Right hindlimb (tissue), 1 donor: ENCODE measurements around the gene PSMD8.
"Not testable (repeated sequence)": the region's sequence is repeated elsewhere in the genome, so short reads cannot be mapped to it uniquely, and the experiment has no call there.

ENCODE experiments used
- DNase-seq: peaks from one replicate; pipeline ENCODE4 v3.0.0-alpha.2; 2018

The PSMD8 gene

DNA sequence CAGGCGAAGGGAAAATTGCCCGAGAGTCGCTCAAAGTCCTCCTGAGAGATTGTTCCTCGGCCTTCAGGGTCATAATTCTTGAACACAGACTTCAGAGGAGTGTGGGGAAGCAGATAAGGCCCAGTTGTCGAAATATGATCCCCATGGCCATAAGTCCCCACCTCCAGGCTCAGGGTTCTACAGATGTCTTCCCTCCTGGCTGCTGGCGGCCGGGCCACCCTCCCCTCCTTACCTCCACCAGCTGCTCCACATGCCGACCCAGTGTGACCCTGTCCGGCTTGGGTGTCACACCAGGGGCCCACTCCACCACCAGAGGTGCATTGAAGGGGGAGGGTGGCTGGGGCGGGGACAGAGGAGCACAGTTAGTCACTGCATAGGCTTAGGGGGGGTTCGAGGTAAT lies 38.6 kb downstream of the PSMD8 start:
- DNase-seq = no peak

DNA sequence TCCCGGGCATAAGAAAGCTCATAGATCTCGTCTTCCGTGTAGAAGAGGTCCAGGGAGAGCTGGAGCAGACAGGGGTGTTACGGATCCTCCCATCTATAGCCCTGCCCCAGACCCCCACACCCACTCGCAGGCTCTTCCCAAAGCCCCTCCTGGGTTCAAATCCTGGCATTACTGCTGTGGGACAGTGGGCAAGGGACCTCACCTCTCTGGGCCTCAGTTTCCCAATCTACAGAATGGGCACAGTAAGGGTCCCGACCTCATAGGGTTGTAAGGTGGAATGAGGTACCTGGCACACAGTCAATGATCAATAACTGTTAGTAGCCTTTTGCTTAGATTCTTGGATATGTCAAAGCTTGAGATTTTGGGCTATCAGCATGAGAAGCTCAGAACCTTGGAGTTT lies 39.0 kb downstream of the PSMD8 start:
- no peak for DNase-seq

DNA sequence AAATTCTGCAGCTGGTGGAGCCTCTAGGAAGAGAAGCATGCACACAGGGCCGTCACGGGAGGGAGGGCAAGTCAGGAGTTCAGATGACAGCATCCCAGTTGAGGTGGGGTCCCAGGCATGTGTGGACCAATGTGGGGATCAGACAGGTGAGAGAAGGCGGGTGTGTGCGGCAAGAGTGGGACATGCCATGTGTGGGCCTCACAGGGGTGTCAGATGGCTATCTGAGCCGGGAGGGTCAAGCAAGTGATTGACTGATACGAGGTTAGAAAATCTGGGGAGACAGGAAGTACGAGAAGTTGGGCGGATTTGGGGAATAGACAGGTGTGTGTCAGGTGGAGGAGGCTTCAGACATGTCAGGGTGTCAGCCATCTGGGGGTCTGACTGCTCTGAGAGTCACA lies 42.8 kb downstream of the PSMD8 start:
- no peak for DNase-seq

DNA sequence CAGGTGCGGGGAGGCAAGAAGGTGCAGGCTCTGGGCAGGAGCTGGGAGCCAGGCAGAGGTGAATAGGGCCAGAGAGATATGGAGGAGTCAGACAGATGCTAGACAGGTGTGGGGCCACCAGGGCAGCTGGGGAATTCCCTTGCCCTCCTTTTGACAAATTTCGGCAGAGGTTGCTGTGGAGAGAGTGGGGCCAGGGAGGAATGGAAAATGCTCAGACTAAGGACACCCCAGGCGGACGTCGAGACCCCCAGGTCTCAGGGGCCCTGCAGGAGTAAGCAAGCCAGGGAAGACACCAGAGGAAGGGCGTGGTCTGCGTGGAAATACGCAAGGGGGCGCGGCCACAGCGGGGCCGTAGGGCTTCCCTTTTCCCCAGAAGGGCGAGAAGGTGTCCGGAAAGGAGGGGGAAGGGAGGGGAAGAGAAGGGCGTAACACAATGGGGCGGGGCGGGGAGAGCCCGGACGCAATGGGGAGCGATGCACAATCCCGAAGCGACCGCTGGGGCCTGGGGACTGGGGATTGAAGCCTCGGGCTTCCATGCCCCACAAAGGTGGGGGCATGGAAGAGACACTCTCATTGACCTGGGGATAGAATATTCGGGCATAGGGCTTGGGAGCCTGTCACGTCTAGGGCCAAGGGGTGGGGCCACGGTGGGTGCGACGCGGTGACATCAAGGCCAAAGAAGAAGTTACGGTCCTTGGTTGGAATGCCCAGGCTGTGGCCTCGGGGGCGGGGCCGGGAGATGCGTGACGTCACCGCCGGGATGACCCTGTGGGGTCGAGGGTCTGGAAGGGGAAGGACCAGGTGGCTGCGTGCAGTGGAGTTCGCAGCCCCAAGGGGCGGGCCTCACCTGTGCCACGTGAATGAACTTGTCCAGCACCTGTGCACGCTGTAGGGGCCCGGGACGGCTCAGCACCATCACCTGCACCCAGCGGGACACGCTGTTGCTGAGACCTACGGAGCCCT lies 43.5 kb downstream of the PSMD8 start:
- peak; percentile 38 for DNase-seq

DNA sequence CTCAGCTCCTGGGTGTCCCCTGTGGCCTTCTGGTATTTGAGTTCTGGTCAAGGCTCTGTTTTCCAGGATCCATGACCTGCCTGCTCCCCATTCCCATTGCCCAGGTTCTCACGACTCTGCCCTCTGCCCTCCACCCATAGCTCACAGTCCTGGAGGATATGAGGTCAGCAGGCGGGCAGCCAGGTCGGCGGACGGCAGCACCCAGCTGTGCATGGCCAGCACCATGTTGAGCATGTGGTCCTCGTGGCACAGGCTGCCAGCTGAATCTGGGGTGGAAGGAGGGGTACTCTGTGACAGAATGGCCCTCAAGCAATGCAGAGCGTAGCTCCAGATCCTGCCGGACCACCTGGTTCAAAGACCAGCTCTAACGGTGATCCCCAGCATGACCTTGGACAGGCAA lies 46.6 kb downstream of the PSMD8 start:
- DNase-seq = no peak

DNA sequence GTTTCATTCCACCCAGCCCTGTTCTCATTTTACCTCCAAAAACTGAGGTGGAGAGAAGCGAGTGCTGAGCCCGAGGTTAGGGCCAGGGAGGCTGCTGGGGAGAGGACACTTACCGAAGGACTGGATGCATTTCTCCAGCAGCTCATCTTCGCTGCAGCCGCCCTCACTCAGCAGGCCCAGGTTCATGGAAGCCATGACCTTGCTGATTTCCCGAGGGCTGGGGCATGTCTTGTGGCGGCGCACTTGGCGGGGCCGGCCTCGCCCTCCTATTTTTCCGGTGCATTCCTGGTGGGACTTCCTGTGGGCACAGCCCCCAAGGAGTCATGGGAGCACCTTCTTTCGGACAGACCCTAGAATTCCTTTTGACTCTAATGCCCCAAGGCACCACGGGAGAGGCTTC lies 47.5 kb downstream of the PSMD8 start:
- no peak for DNase-seq

DNA sequence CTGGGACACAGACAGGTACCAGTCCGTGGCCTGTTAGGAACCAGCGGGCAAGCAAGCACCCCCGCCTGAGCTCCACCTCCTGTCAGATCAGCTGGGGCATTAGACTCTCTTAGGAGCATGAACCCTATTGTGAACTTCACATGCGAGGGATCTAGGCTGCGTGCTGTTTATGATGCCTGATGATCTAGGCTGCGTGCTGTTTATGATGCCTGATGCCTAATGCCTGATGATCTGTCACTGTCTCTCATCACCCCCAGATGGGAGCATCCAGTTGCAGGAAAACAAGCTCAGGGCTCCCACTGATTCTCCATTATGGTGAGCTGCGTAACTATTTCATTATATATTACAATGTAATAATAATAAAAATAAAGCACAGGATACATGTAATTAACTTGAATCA lies 48.1 kb downstream of the PSMD8 start:
- no peak for DNase-seq

DNA sequence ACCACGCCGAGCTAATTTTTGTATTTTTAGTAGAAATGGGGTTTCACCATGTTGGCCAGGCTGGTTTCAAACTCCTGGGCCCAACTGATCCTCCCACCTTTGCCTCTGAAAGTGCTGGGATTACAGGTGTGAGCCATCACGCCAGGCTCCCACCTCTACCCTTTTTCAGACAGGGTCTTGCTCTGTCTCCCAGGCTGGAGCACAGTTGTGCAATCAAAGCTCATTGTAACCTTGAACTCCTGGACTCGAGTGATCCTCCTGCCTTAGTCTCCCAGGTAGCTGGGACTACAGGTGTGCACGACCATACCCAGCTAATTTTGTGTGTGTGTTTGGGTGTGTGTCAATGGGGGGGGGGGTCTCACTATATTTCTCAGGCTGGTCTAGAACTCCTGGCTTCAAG lies 49.9 kb downstream of the PSMD8 start:
- DNase-seq = no peak

DNA sequence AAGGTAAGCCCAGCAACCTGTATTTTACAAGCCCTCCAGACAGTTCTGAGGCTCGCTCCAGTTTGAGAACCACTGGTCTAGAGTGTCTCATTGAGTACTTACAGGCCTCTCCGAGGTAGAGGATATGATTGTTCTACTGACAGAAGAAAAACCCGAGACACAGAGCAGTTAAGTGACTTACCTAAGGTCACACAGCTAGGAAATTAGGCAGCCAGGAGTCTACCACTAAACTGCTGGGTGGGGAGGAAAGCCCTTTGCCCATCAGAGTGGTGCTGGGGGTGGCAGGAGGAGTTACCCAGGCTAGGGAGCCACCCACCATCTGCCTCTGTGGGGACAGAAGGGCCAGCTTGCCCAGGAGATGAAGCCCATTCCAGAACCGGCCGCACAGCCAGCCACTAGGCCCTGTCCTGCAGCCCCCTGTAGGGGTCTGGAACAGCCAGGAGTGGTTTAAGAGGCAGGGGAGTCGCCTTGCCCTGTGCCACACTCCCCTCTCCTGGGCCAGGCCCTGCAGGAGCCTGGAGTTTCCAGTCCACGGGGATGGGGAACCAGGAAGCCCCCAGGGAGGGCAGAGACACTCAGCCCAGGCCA lies 50.9 kb downstream of the PSMD8 start:
- DNase-seq = no peak

DNA sequence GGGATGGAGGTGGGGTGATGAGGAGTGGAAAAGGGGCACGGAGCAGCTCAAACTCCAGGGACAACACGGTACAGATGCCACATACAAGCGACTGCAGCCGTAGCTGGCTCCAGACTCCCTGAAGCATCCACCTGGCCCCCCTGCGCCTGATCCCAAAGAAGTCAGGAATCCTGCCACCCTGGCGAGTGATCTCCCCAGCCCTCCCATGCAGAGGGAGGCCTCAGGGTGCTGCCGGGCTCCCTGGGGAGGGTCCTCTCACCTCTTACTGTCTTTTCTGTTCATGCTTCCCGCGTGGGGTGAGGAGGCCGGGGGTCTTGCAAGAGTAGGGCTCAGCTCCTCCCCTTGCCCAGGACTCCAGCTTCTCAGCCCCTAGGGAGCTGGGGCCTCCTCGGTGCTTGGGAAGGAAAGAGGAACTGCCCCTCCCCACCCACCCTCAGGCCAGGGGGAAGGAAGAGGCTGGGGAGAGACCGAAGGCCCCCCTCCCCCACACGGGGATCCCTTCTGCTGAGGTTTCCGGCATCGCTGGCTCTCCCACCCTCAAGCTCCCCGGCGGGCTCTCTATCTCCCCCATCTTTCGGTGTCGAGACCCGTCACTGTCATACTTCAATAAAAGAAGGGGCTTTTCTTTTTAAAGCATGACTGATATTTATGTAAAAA lies 51.6 kb downstream of the PSMD8 start, which contains the start of gene RASGRP4:
Gene RASGRP4 (minus strand): TSS at position 410 of the 657 bp plus-strand sequence. CDS start 128 bp downstream, at position 282.
- DNase-seq = no peak

DNA sequence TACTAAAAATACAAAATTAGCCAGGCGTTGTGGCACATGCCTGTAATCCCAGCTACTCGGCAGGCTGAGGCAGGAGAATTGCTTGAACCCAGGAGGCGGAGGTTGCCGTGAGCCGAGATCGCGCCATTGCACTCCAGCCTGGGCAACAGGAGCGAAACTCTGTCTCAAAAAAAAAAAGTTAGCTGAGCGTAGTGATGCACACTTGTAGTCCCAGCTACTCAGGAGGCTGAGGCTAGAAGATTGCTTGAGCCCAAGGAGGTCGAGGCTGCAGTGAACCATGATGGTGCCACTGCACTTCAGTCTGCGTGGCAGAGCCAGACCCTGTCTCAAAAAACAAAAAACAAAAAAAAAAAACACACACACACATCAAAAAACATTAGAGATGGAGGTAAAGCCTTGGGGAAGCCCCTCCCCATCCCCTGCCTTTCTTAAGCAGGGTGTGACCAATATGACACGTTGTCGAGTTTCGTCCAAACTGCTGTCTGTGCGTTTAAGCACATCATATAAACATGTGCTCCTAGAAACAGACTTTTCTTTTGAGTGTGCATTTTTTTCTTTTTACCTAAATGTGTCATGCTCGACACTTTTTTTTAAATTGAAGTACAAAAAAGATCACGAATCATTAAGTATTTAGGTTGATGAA lies 52.8 kb downstream of the PSMD8 start:
- DNase-seq = not testable (repeated sequence)

DNA sequence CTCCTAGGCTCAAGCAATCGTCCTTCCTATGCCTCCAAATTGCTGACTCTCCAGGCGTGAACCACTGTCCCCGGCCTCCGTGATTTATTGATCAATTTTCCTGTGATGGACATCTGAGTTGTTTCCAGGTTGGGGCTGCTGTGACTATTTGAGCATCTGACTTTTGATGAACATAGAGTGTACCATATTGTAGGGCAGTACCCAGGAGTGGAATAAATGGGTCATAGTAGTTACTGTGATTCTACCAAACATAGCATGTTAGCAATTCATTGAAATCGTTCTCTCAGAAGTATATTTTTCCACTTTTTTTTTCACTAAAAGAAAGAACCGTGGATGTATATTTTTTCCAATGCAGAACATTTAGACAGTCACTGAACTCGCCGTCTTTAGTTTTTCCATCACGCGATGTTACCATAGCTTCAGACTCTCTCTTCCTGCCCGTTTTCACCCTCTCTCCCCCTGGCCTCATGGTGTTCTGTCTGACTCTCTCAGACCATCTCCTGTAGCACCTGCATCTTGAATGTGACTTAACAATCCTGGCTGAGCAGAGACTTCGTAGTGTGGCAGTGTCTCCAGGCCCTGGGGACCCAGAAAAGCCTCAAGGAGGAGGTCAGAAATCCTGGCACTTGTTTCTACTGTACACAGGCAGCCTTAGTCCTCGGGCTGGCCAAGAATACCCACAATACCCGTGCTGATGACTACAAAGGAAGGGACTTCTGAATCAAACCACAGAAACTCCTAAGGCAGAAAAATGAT lies 54.9 kb downstream of the PSMD8 start:
- DNase-seq = no peak

DNA sequence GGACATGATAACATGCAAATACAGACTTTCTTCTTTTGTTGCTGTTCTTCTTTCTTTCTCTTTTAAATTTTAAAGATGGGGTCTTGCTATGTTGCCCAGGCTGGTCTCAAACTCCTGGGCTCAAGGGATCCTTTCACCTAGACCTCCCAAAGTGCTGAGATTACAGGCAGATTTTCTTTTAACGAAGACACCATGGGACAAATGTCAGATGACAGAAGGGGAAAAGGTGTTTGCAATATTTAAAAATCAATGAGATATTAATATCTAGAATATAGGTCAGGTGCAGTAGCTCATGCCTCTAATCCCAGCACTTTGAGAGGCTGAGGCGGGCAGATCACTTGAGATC lies 55.4 kb downstream of the PSMD8 start:
- no peak for DNase-seq

DNA sequence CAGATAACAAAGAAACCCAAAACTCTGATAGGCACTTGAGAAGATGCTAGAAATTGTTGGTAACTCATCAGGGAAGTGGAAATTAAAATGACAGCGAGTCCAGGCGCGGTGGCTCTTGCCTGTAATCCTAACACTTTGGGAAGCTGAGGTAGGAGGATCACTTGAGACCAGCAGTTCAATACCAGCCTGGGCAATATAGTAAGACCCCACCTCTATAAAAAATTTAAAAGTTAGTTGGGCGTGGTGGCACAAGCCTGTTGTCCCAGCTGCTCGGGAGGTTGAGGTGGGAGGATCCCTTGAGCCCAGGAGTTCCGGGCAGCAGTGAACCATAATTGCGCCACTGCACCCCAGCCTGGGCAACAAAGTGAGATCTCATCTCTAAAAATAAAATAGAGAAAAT lies 56.6 kb downstream of the PSMD8 start:
- no peak for DNase-seq

DNA sequence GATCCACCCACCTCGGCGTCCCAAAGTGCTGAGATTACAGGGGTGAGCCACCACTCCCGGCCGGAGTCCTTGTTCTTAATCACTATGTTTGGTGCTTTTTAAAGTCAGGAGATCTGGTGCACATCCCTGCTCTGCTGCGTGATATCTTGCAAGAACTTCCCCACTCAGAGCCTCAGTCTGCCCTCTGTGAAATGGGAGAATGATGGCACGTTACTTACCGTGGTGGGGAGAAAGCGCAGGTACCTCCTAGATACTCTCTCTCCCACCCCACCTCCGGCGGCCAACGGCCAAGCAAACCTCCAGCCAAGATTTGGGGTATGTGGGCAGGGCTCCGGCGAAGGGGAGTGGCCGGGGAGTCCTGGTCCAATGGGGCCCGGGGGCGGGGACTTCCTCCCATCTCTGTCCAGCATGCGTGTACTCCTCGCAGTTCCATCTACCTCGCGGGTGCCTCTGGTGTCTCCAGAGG lies 58.9 kb downstream of the PSMD8 start, which contains the start of gene RYR1:
Gene RYR1 (plus strand): TSS at position 424 of the 466 bp plus-strand sequence. CDS start 139 bp downstream, outside the sequence.
- DNase-seq = peak; percentile 76
